Heart left ventricle (tissue), 13 donors: ENCODE data around the gene ARID3B.

ENCODE experiments used
- POLR2A ChIP-seq, 2 donors: fragments of 450-650 bp; IDR thresholded peaks; one replicate each; pipeline ENCODE4 v1.6.1; 2017; ENCODE audit warnings: antibody characterized with exemption in 2 of 2, mild to moderate bottlenecking in 2 of 2, moderate library complexity in 2 of 2
- TF ChIP-seq, protein P1 (sequence below), 12 donors: fragments of 200-600 bp; sonication (generic) in 4 of 12; IDR thresholded peaks; one replicate each; pipeline versions ENCODE4 v1.5.0 to v1.8.0; 2018 to 2022; ENCODE audit warnings: antibody characterized with exemption in 12 of 12, mild to moderate bottlenecking in 5 of 12
- donor health status: ischemic (EF 13 %, LVEDD 7.1; RV severe dilation, severe dysfunction).
- donor health status: DM: no; HTN: yes; CAD: no.
- donor health status: DM: no; HTN: no; CAD: no.
- donor health status: ischemic (EF 25% LVEDD 6.9; RV normal size, moderate dysfunction).
- donor health status: ischemic (EF 25% LVEDD 5.7; RV mildly dilated, moderate dysfunction).
- donor health status: ischemic (EF 35%, LVEDD 5.7; RV mildly dilated, moderate dysfunction).
- donor health status: nonischemic (EF 11% LVEDD 7.7; RV severe dilation, severe dysfunction).
- donor health status: DM: yes; HTN: yes; CAD: no.
- donor health status: PGD.
- donor health status: ischemic (EF 29% LVEDD 5.4; RV normal size, mild dysfunction).
- donor health status: nonischemic (EF 23%, LVEDD 6.1; RV moderate dilation, normal function).

DNA sequence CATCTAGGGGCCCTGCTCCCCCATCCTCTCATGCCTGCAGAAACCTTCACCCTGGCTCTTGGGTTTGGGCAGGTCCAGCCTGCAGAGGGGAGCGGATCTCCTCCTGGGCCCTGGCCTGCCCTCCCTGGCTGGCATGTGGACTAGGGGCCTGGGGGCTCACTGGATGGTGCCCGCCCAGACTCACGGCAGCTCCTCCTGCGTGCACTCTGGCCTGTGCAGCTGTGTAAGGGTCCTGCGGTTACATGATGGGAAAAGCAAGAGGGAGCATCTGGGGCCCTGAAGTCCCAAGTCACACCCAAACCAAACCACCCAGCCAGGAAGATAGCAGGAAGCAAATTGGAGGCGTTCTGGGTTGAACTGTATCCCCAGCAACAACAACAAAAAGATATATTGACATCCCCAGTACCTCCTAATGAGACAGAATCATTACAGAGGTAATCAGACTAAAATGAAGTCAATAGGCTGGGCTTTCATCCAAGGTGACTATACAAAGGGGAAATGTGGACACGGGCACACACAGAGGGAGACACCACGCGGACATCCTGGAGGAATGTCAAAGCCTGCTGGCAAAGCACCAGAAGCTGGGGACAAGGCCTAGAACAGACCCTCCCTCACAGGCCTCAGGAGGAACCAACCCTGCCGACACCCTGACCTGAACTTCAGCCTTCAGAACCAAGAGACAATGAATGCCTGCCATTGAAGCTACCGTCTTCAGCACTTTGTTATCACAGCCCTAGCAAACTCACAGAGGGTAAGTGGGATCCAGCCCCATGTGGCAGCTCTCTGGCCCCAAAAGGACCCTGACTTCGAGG lies 64.2 kb downstream of the ARID3B start:
- TF ChIP-seq, protein P1, sequence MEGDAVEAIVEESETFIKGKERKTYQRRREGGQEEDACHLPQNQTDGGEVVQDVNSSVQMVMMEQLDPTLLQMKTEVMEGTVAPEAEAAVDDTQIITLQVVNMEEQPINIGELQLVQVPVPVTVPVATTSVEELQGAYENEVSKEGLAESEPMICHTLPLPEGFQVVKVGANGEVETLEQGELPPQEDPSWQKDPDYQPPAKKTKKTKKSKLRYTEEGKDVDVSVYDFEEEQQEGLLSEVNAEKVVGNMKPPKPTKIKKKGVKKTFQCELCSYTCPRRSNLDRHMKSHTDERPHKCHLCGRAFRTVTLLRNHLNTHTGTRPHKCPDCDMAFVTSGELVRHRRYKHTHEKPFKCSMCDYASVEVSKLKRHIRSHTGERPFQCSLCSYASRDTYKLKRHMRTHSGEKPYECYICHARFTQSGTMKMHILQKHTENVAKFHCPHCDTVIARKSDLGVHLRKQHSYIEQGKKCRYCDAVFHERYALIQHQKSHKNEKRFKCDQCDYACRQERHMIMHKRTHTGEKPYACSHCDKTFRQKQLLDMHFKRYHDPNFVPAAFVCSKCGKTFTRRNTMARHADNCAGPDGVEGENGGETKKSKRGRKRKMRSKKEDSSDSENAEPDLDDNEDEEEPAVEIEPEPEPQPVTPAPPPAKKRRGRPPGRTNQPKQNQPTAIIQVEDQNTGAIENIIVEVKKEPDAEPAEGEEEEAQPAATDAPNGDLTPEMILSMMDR (IDR thresholded peaks at IDR 0.05), result no peak
- TF ChIP-seq POLR2A (IDR thresholded peaks at IDR 0.05), result no peak
